HEK293T (cell line): ENCODE data around the gene RBMS1.

Source experiments
- ARNT ChIP-seq: fragments of 450-650 bp; IDR thresholded peaks from 2 replicates; pipeline ENCODE4 v1.6.1; 2017; ENCODE audit warnings: mild to moderate bottlenecking
- SUZ12 ChIP-seq: fragments of 450-650 bp; IDR thresholded peaks from 2 replicates; pipeline ENCODE4 v1.6.1; 2016; ENCODE audit warnings: mild to moderate bottlenecking

DNA sequence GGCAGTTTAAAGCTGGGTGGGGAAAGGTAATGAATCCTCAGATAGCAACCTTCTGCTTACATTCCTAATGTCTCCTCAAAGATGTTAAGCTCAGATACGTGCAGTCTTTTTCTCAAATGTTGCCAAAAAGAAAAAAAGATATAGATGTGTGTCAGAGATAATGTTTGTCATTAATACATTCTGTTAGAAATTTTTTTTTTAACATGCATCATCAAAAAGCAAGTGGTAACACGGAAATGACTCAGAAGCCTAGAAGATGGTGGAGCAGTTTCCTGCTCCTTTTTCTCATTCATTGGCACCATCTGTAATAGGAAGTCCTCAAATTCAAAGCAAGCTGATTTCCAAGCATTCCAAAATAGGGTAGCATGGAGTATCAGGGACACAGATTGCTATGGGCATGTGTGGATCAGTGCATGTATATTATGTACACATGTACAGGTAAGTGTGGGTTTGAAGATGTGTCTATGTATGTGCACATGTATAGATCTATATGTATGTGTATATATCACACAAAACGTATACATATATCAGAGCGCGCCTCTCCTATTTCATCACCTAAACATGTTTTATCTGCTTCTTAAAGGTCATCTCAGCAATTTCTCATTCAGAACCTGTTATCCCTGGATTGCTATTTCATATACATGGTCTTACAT, 213.7 kb downstream of the RBMS1 start:
- no peak for TF ChIP-seq SUZ12
- TF ChIP-seq ARNT: no peak
